H54 (cell line): ENCODE data around the gene PNKD.

ENCODE experiments used
- DNase-seq: peaks from one replicate; pipeline ENCODE4 v3.0.0; 2011; ENCODE audit warnings: low spot score, mixed read lengths; ENCODE audit not compliant: insufficient read length
- FAIRE-seq: peaks from 3 replicates; lab custom pipeline; 2011; peaks lifted over from hg19 to GRCh38; lab: Jason Lieb, UNC
- POLR2A ChIP-seq: IDR thresholded peaks from 2 replicates; pipeline ENCODE4 v1.6.1; 2011; ENCODE audit warnings: low read depth, mild to moderate bottlenecking, low read length

Gene PNKD

GRCh38 chr2:218393750-218394290 lies 123.5 kb downstream of the PNKD start:
- FAIRE-seq: no peak
- no peak for TF ChIP-seq POLR2A
- no peak for DNase-seq

- FAIRE-seq: no peak
- TF ChIP-seq POLR2A: no peak
Measured at GRCh38 chr2:218394298-218395089, 124.2 kb downstream of the PNKD start.

GRCh38 chr2:218395090-218395444 lies 124.7 kb downstream of the PNKD start:
- no peak for TF ChIP-seq POLR2A
- FAIRE-seq (no peak), DNase-seq (no peak)

More at GRCh38 chr2:218394298-218395089, 124.2 kb downstream of the PNKD start:
- DNase-seq: no peak

GRCh38 chr2:218395456-218395825 lies 125.1 kb downstream of the PNKD start:
- no peak for TF ChIP-seq POLR2A
- FAIRE-seq (no peak), DNase-seq (no peak)

- DNase-seq (peak; percentile 89), FAIRE-seq (peak; percentile 62)
- no peak for TF ChIP-seq POLR2A
Measured at GRCh38 chr2:218395826-218396687, 125.7 kb downstream of the PNKD start.
